GM19099 (cell line): ENCODE results near the gene TRAF3IP1.

Source experiments
- POLR2A ChIP-seq: IDR thresholded peaks from 3 replicates; pipeline ENCODE4 v1.6.1; 2011; ENCODE audit warnings: low read depth; ENCODE audit not compliant: insufficient read length; ENCODE audit errors: extremely low read depth

TRAF3IP1 gene

DNA sequence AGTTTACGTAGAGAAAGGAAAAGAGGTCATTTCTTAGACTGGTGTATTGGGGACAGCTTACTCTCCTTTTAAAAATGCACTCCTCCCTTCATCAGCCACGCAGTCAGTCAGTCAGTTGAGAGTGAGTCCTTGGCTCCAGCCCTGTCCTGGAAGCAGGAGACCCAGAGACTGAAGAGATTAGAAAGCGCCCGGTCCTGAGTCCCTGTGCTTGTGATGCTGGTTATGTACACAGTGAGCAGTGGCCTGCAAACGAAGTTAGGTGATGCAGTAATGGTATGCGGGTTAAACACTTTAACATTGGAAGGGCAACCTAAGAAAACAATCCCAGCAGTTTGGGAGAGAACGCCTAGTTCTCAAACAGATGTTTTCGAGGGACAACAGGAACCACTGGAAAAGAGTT is 100.1 kb downstream of the TRAF3IP1 start:
- TF ChIP-seq POLR2A, result no peak

GRCh38 chr2:238420878-238421694 is 100.8 kb downstream of the TRAF3IP1 start:
- TF ChIP-seq POLR2A, result no peak

DNA sequence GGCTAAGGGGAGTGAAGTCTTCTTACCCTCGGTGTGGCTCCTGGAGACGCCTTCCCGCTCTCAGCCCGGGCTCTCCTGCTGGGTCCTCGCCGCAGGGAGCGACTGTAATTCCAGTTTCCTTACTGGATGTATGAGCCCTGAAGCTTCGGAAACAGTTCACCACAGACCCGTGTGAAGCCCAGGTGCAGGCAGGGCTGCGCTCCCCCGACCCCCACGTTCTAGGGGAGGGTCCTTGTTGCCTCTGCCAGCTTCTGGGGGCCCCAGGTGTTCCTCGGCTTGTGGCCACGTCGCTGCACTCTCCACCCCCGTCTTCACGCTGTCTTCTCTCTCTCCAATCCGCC is 101.3 kb downstream of the TRAF3IP1 start:
- TF ChIP-seq POLR2A, result no peak

GRCh38 chr2:238422285-238422684 is 102.0 kb downstream of the TRAF3IP1 start:
- no peak for TF ChIP-seq POLR2A

- TF ChIP-seq POLR2A, result no peak
Measured at GRCh38 chr2:238422940-238423339, 102.6 kb downstream of the TRAF3IP1 start.

GRCh38 chr2:238423561-238424312 is 103.4 kb downstream of the TRAF3IP1 start:
- no peak for TF ChIP-seq POLR2A

DNA sequence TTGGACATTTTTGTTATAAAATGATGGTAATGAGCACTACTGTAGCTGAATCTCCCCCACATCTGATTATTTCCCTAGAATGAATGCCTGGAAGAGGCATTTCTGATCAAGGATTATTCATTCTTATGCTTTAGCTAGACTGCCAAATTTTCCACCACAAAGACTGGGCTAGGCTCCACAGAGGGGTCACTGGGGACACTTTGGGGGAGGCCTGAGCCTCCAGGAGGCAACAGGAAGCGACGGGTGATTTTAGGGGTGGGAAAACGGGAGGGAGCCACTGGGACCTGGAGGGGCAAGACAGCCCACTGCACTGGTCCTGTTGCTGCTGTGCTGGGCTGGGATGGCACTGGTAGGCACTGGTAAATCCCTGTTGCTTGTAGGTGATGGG is 104.0 kb downstream of the TRAF3IP1 start:
- no peak for TF ChIP-seq POLR2A

DNA sequence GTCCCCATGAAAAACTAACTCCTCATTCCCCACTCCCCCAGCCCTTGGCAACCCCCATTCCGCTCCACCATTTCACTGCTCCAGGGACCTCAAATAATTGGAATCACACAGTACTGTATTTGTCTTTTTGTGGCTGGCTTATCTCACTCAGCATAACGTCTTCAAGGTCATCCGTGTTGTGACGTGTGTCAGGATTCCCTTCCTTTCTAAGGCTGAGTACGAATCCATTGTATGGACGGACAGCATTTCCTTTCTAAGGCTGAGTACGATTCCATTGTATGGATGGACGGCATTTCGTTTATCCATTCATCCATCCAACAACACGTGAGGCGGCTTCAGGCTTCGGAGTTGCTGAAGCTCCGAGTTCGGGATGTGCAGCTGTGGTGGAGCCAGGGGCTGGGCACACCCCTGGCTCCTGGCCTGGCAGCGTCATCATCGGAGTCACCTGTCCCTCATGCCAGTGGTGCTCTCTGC is 105.2 kb downstream of the TRAF3IP1 start:
- no peak for TF ChIP-seq POLR2A

DNA sequence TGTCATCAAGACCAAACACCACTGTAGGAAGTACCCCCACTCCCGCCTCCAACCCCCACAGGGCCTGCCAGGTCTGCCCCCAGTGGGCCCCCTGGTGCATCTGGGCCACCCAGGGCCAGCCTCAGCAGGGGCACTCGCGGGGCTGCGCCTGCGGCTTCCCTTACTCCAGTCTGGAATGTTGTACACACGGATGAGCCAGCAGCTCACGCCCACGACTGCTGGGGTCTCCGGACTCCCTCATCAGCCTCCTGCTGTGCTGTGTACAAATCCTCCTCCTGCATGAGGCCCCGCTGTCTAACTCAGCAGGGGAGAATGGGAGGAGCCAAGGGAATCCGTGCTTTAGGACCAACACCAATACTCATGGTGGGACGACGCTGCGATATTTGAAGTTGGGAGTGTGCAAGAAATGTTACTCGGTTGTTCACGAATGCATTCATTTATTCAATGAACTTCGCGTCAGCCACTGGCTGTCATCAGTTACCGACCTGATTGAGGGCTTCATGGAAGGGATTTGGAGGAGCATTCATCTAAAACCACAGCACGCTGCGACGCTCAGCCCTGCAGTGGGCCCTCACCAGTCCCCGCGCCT is 105.8 kb downstream of the TRAF3IP1 start:
- no peak for TF ChIP-seq POLR2A

DNA sequence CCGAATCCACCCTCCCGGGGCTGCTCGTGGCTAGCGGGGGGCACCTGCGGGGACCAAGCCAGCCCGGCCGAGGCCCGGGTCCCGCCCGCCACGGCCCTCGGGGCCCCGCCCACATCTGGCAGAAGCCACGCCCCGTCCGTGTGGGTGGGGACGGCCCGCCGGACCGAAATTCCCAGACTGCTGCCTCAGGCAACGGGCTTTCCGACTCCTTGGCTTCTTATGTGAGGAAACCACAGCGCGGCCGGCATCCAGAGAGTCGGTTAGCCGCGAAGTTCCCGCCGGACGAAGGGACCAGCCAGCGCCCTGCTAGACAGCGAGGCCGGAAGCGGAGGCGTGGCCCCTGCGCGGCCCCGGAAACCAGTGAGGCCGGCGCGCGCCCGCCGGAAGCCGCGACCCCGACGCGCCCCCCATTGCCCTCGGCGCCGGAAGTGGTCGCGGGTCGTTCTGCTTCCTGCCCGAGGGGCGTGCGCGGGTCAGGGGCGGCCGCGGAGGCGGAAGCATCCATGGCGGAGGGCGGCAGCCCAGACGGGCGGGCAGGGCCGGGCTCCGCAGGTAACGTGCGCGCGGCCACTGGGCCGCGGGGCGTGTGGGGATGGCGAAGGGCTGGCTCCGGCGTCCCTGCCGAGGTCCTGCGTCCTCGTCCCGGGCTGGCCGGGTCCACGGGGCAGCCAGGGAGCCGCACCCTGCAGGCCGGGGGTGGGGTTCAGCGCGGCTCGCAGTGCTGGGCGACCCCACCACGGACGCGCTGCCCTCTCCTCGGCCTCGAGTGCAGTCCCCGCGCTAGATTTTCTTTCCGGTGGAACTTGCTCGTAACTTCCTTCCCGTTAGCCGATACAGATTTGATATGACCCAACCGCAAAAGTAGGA is 106.5 kb downstream of the TRAF3IP1 start, which contains the start of gene ASB1:
ASB1 (plus strand) TSS at position 360 of the 867 bp plus-strand sequence; CDS start at position 504, 144 bp downstream.
- TF ChIP-seq POLR2A, result peak; percentile 91

DNA sequence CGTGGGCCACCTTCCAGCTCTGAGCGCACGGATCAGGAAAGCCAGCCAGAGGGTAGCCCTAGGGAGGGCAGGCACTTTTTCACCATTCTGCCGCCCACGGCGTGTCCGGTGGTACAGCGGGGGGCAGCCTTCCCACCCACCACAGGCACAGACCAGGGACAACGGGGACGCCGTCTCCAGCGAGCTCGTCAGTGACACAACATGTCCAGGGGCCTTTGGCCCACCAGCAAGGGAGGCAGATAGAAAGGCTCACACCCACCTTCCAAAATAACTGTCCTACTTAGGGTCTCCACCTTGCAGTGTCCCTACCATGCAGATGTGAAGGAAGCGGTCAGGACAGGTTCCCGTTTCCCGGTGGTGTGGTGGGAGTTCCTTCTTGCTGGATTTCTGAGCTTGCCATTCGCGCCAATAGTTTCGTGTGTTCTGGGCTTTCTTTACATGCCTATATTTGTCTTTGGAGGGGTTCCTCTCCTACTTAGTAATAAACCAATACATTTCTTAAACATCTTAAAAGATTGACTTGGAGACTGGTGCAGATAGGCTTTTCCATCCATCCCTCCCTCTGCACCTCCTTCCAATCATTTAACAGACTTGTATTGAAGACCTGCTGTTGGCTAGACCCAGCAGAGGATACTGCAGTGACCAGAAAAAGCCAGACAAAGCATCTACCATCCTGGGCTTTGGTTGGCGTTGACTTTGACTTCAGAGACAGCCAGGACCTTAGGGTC is 107.3 kb downstream of the TRAF3IP1 start:
- no peak for TF ChIP-seq POLR2A

DNA sequence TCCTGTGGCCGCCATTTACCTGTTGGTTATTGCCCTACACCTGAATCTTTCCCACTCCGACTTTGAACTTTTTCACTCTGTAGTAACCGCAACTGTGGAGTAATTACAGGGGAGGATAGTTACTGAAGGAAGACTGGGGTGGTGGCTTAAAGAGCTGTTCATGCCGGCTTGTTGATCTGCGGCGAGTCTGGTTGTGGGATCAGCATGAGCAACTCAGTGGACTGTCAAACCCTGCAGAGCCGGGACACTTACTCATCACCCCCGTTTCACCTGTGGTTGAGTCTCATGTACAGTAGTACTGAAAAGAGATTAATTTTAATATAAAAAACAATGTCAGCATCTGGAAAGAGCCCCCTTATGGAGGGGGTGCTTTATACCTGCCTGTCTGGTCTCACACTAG is 108.5 kb downstream of the TRAF3IP1 start:
- TF ChIP-seq POLR2A, result no peak

DNA sequence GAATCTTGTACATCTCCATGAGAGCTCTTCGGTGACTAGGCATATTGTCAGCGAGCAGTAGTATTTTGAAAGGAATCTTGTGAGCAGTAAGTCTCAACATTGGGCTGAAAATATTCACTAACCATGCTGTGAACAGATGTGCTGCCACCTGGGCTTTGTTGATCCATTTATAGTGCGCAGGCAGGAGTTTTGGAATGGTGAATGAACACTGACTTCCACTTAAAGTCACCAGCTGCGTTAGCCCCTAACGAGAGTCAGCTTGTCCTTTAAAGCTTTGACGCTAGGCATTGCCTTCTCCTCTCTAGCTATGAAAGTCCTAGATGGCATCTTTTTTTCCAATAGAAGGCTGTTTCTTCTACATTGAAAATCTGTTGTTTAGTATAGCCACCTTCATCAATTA is 110.5 kb downstream of the TRAF3IP1 start:
- TF ChIP-seq POLR2A, result no peak

DNA sequence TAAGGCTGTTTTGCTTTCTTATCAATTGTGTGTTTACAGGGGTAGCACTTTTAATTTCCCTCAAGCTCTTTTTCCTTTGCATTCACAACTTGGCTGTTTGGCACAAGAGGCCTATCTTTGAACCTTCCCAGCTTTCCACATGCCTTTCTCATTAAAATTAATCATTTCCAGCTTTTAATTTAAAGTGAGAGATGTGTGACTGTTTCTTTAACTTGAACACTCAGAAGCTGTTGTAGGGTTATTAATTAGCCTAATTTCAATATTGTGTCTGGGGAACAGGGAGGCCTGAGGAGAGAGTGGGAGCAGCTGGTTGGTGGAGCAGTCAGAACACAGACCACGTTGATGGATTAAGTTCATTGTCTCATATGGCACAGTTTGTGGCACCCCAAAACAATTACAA is 111.1 kb downstream of the TRAF3IP1 start:
- no peak for TF ChIP-seq POLR2A
